ENCODE data around the gene B4GALT4.

GRCh38 chr3:119207512-119207875 is 33.2 kb downstream of the B4GALT4 start:
- TF ChIP-seq, protein P1, sequence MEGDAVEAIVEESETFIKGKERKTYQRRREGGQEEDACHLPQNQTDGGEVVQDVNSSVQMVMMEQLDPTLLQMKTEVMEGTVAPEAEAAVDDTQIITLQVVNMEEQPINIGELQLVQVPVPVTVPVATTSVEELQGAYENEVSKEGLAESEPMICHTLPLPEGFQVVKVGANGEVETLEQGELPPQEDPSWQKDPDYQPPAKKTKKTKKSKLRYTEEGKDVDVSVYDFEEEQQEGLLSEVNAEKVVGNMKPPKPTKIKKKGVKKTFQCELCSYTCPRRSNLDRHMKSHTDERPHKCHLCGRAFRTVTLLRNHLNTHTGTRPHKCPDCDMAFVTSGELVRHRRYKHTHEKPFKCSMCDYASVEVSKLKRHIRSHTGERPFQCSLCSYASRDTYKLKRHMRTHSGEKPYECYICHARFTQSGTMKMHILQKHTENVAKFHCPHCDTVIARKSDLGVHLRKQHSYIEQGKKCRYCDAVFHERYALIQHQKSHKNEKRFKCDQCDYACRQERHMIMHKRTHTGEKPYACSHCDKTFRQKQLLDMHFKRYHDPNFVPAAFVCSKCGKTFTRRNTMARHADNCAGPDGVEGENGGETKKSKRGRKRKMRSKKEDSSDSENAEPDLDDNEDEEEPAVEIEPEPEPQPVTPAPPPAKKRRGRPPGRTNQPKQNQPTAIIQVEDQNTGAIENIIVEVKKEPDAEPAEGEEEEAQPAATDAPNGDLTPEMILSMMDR (IDR thresholded peaks at IDR 0.05): no peak
- no peak for TF ChIP-seq POLR2A (IDR thresholded peaks at IDR 0.05)
